Activated effector memory CD4-positive, alpha-beta T cell treated with Interleukin-2 at 50 U/mL for 16 hours (primary cell): ENCODE data around the gene PWP2.
"Not testable (repeated sequence)": the region's sequence is repeated elsewhere in the genome, so short reads cannot be mapped to it uniquely, and the experiment has no call there.

Source experiments
- DNase-seq: peaks from one replicate; pipeline ENCODE4 v3.0.0-alpha.2; 2020

The PWP2 gene

GRCh38 chr21:44139787-44140551, 32.8 kb downstream of the PWP2 start:
- DNase-seq, result not testable (repeated sequence)

- not testable (repeated sequence) for DNase-seq
Measured at GRCh38 chr21:44140552-44140932, 33.3 kb downstream of the PWP2 start.

DNA sequence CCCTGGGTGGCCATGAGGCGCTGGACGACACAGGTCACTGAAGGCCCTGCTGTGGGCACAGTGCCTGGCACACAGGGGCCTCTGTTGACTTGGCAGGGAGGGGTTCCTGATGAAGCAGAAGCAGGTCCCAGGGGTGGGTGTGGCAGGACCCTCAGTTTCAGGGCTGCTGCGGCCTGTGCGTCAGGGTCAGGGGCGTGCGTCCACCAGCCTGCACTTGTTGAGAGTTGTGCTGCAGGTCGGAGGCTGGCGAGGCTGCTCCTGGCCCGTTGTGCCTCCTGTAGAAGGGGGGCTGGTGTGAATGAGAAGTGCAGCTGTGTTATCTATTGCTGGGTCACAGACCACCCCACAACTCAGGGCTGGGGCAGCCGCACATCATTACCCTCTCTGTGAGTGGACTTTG, 35.3 kb downstream of the PWP2 start:
- DNase-seq, result not testable (repeated sequence)

DNA sequence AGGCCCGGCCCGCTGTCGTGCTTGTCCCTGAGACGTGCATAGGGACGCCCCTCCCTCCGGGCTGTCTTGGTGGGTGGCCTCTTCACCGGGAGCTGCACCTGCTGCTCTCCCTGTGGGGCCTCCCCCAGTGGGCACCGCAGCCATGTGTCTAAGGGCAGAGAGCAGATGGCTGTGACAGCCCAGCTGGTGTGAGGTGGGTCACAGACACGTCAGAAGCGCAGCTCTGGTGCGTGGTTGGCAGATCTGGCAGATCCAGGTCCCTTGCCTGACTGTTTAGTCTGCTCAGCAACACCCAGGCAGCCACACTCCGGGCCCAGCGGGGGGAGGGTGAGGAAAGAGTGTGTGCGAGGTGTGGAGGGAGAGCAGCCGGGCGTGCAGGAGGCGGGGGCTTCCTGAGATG, 36.2 kb downstream of the PWP2 start:
- not testable (repeated sequence) for DNase-seq

GRCh38 chr21:44143996-44144395, 36.8 kb downstream of the PWP2 start:
- DNase-seq, result not testable (repeated sequence)

GRCh38 chr21:44144784-44145602, 37.8 kb downstream of the PWP2 start:
- DNase-seq, result not testable (repeated sequence)

- not testable (repeated sequence) for DNase-seq
Measured at GRCh38 chr21:44145616-44146015, 38.4 kb downstream of the PWP2 start.

- DNase-seq, result not testable (repeated sequence)
Measured at GRCh38 chr21:44147108-44147507, 39.9 kb downstream of the PWP2 start.

DNA sequence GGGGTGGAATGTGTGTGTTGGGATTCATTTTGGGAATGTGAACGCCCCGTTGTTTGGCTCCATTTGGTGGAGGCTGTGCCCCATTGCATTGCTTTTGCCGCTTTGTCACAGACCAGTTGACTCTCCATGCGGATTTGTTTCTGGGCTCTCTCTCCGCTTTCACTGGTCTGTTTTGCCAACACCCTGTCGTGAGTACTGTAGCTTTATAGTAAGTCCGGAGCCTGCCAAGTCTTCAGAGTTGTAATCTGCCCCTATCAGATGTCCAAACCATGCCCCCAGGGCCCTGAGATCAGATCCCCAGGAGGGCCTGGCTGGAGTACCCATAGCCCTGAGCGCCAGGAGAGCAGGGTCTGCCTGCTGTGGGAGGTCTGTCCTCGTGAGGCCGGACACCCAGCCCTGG, 43.1 kb downstream of the PWP2 start:
- not testable (repeated sequence) for DNase-seq

DNA sequence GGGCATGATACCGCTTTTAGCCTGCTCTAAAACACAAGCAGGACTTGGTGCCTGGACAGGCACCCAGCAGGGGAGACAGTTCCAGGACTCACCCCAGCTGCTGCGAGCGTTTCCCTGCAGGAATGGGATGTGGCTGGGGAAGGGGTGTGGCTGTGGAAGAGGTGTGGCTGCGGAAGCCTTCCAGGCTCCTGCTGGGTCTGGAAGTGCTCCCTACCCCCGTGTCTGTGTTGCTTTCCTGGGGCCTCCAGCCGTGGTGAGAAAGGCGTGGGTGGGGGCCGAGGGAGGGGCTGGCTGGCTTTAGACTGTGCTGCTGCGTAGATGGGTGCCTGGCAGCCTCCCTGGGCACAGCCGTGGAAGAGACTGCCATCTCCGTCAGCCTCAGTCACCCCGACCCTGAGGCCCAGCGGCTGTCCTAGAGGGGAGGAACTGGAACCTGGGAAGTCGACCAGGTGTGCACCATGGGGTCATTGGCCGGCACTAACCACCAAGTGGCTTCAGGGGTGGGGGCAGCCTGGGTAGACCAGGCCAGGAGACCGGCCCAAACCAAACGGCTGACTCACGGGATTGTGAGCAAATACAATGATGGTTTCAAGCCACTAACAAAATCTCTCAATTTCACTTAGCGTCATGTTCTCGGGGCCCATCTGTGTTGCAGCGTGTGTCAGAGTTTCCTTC, 46.2 kb downstream of the PWP2 start:
- DNase-seq, result not testable (repeated sequence)

GRCh38 chr21:44153889-44154228, 46.7 kb downstream of the PWP2 start:
- DNase-seq, result peak; percentile 6

DNA sequence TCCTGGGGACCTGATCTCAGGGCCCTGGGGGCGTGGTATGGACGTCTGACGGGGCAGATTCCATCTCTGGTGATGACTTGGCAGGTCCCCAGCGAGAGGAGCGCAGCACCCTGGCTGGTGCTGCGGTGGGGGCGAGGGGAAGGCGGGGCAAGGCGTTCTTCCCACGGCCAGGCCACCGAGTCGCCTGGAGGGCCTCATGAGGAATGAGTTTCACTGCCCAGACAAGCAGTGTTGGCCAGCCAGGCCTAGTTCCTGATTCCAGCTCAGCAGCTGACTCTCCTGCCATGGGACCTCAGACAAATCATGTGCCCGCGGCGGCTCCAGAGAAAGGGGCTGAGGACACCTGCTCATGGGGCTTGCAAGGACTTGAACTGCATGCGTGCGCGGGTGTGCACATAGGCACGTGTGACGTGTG, 47.6 kb downstream of the PWP2 start:
- DNase-seq, result not testable (repeated sequence)

- not testable (repeated sequence) for DNase-seq
Measured at GRCh38 chr21:44155231-44155993, 48.2 kb downstream of the PWP2 start.

GRCh38 chr21:44155994-44156380, 48.8 kb downstream of the PWP2 start:
- not testable (repeated sequence) for DNase-seq

DNA sequence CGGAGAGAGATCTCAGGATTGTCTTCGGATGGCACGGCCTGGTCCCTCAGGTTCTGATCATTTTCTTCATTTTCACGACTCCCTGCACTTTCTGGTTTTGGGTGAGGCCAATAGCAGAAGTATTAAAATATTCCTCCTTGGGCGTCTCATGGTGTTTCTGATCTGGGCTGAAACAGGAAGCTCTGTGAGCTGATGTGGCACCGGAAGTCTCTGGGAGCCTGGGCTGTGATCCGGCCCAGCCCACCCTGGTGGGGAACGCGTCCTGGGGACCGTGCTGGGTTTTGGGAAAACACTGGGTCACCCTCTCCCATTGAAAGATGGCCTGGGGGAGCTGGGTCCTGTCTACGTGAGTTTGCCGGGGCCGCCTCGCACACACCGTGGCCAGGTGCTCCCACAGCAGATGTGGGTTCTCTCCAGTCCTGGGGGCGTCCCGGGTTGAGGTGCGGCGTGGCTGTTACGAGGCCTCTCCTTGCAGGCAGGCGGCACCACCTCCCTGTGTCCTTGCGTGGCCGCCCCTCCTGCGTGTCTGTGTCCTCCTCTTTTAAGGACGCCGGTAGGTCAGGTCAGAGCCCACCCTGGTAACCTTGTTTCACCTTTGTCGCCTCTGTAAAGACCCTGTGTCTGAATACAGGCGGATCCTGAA, 50.4 kb downstream of the PWP2 start:
- not testable (repeated sequence) for DNase-seq

DNA sequence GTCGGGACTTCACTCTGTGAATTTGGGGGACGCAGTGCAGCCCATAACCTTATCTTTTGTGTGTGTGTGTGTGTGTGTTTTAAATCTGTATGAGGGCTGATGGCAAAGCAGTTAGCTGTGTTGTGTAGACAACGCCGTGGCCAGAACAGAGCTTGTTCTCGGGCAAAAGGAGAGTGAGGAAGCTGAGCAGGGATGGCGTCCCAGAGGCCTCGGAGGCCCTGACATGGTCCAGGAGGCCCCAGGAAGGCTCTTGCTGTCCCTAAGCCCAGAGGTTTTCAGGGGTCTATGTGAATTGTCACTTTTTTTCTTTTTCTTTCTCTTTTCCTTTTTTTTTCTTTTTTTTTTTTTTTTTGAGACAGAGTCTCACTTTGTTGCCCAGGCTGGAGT, 50.9 kb downstream of the PWP2 start:
- DNase-seq, result not testable (repeated sequence)

DNA sequence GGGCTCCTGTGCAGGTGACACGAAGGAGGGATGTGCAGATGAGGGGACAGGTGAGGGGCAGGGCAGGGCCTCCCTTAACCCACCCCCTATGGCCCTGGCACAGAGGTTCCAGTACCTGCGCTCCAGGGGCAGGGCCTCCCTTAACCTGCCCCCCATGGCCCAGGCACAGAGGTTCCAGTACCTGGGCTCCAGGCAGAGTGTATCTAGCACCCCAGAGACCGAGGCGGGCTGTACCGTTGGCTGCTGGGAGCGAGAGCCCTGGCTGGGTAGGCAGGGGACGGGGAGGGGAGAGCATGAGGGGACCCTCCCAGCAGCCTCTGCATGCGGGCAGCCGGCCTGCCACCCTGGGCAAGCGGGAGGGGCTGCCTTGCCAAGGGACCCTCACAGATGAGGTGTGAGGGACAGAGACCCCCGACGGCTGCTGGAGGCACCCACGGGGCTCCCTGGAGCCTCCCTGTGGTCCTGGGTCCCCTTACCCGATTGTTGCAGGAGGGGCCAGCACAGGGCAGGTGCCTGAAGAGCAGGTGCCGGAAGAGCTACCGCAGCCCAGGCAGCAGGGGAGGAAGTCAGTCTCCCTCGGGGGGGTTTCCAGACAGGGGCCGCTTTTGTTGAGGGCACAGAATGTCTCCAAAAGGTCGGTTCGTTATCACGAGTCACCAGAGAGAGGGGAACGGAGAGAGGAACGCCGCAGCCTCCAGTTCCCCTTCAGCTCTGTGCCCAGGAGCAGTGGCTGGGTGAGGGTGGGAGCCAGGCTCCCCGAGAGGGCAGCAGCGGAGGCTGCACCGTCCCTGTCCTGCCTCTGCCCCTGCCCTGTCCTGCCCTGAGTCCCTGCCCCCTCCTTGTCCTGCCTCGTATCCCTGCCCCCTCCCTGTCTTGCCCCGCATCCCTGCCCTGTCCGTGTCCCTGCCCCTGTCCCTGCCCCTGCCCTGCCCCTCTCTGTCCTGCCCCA, 52.4 kb downstream of the PWP2 start:
- peak; percentile 0 for DNase-seq

DNA sequence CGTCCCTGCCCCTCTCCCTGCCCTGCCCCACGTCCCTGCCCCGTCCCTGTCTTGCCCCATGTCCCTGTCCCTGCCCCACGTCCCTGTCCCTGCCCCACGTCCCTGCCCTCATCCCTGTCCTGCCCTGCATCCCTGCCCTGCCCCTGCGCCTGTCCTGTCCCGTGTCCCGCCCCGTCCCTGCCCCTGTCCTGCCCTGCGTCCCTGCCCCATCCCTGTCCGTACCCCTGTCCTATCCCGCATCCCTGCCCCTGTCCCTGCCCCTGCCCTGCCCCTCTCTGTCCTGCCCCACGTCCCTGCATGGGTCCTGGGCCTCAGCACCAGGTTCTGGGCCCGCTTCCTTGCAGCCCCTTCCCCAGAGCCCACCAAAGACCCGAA, 53.1 kb downstream of the PWP2 start:
- DNase-seq, result not testable (repeated sequence)

DNA sequence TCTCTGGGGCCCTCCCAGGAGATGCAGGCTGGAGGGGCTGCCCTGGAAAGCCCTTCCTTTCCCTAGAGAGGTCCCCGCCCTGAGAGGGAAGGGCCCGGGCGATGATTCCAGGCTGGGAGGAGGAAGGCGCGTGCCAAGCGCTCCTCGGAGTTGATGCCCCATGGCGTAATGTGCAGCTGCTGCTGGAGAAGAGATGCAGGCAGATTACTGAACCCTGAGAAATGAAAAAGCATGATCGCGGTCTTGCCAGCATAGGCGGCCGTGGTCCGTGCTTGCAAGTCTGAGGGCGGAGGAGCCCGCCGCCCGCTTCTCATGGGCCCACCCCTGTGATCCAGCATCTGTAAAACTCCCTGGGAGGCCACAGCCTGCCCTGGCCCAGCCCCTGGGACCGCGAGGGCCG, 53.6 kb downstream of the PWP2 start:
- not testable (repeated sequence) for DNase-seq

GRCh38 chr21:44163167-44163653, 56.0 kb downstream of the PWP2 start:
- not testable (repeated sequence) for DNase-seq

DNA sequence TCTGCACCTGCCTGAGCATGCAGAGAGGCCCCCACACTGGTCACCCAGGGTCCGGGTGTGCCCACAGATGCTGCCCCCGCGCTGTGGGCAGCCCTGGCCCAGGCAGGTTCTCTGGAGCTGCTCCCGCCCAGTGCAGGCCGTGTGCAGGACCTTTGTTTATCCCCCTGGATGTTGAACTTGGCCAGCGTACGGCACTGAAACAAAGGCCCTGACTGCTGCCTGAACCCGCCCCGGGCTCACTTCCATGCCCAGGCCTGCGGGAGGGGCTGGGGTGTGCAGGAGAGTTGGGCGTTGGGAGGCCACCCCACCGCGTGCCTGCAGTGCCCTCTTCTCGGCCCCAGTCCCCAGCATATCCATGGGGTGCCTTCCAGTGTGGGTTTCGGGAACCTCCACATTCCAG, 58.7 kb downstream of the PWP2 start:
- not testable (repeated sequence) for DNase-seq
